ENCODE results near the gene SHISA5.
"Not testable (repeated sequence)": the region's sequence is repeated elsewhere in the genome, so short reads cannot be mapped to it uniquely, and the experiment has no call there.

SHISA5 gene

DNA sequence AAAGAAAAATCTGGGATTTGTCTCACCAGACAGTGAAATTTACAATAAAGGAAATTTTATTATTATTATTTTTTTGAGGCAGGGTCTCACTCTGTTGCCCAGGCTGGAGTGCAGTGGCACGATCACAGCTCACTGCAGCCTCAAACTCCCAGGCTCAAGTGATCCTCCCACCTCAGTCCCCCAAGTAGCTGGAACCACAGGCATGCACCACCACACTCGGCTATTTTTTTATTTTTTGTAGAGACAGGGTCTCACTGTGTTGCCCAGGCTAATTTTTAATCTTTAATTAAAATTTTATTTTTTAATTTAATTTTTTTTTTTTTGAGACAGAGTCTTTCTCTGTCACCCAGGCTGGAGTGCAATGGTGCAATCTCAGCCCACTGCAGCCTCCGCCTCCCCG is 29.9 kb downstream of the SHISA5 start:
- not testable (repeated sequence) for H3K4me3 ChIP-seq (ENCODE audit: low read length); H3K9ac ChIP-seq (ENCODE audit: low read depth, low read length); H3K27me3 ChIP-seq (ENCODE audit: control insufficient read depth, insufficient read depth, low read length); H3K4me2 ChIP-seq (ENCODE audit: low read length); H3K9me3 ChIP-seq (replicated peaks; ENCODE audit: low read length)
- Histone ChIP-seq H3K36me3 (ENCODE audit: insufficient read depth, low read length) (peaks cover 12% of the 10 kb centered on the region), H3K4me1 (ENCODE audit: control insufficient read depth, insufficient read depth, low read length) (peaks cover 24% of the 10 kb centered on the region)

- Histone ChIP-seq H3K4me3 (ENCODE audit: low read length) (peak overlapping the region; percentile 82), H3K4me2 (ENCODE audit: low read length) (peak overlapping the region; percentile 91), H3K4me1 (ENCODE audit: control insufficient read depth, insufficient read depth, low read length) (peaks cover 28% of the 10 kb centered on the region), H3K9me3 (replicated peaks; ENCODE audit: low read length) (no peaks in the 10 kb centered on the region), H3K9ac (ENCODE audit: low read depth, low read length) (peak overlapping the region; percentile 91), H3K27me3 (ENCODE audit: control insufficient read depth, insufficient read depth, low read length) (no peaks in the 10 kb centered on the region), H3K36me3 (ENCODE audit: insufficient read depth, low read length) (peaks cover 14% of the 10 kb centered on the region)
These were observed 30.4 kb downstream of the SHISA5 start for GRCh38 chr3:48473617-48473952.

GRCh38 chr3:48472923-48473616 is 30.9 kb downstream of the SHISA5 start:
- peak overlapping the region; percentile 91 for H3K4me2 ChIP-seq (ENCODE audit: low read length)
- no peaks in the 10 kb centered on the region for H3K27me3 ChIP-seq (ENCODE audit: control insufficient read depth, insufficient read depth, low read length)
- peak overlapping the region; percentile 82 for H3K4me3 ChIP-seq (ENCODE audit: low read length)
- peak overlapping the region; percentile 91 for H3K9ac ChIP-seq (ENCODE audit: low read depth, low read length)
- no peaks in the 10 kb centered on the region for H3K9me3 ChIP-seq (replicated peaks; ENCODE audit: low read length)
- H3K4me1 ChIP-seq (ENCODE audit: control insufficient read depth, insufficient read depth, low read length) = peaks cover 33% of the 10 kb centered on the region
- peaks cover 19% of the 10 kb centered on the region for H3K36me3 ChIP-seq (ENCODE audit: insufficient read depth, low read length)

GRCh38 chr3:48472673-48472922 is 31.4 kb downstream of the SHISA5 start:
- peak overlapping the region; percentile 91 for H3K4me2 ChIP-seq (ENCODE audit: low read length)
- H3K4me3 ChIP-seq (ENCODE audit: low read length) = peak overlapping the region; percentile 82
- H3K36me3 ChIP-seq (ENCODE audit: insufficient read depth, low read length) = peaks cover 24% of the 10 kb centered on the region
- H3K9ac ChIP-seq (ENCODE audit: low read depth, low read length) = peak overlapping the region; percentile 91
- no peaks in the 10 kb centered on the region for H3K27me3 ChIP-seq (ENCODE audit: control insufficient read depth, insufficient read depth, low read length)
- no peaks in the 10 kb centered on the region for H3K9me3 ChIP-seq (replicated peaks; ENCODE audit: low read length)
- H3K4me1 ChIP-seq (ENCODE audit: control insufficient read depth, insufficient read depth, low read length) = peaks cover 38% of the 10 kb centered on the region

DNA sequence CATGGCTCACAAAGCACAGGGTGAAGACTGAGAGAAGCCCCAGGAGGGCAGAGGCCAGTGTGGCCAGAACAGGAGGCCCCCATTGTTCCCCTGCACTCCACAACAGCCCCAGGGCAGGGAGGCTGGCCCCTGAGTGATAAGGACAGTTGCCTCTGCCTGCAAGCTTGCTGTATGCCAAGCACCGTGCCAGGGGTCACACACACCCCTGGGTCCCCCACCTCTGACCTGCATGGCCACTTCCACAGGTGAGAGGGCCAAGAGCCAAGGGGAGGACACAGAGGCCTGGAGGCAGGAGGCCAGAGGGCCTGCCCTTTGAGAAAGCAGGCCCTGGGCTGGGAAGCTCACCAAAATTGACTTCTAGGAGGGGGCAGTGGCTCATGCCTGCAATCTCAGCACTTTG is 33.7 kb downstream of the SHISA5 start:
- Histone ChIP-seq H3K9ac (ENCODE audit: low read depth, low read length) (peak overlapping the region; percentile 28), H3K4me1 (ENCODE audit: control insufficient read depth, insufficient read depth, low read length) (peaks cover 58% of the 10 kb centered on the region), H3K27me3 (ENCODE audit: control insufficient read depth, insufficient read depth, low read length) (no peaks in the 10 kb centered on the region), H3K36me3 (ENCODE audit: insufficient read depth, low read length) (peaks cover 34% of the 10 kb centered on the region), H3K9me3 (replicated peaks; ENCODE audit: low read length) (no peaks in the 10 kb centered on the region), H3K4me2 (ENCODE audit: low read length) (peak overlapping the region; percentile 86), H3K4me3 (ENCODE audit: low read length) (no peak overlapping the region)

- Histone ChIP-seq H3K4me3 (ENCODE audit: low read length) (no peak overlapping the region), H3K9ac (ENCODE audit: low read depth, low read length) (no peak overlapping the region), H3K4me2 (ENCODE audit: low read length) (peak overlapping the region; percentile 86), H3K36me3 (ENCODE audit: insufficient read depth, low read length) (peaks cover 34% of the 10 kb centered on the region), H3K27me3 (ENCODE audit: control insufficient read depth, insufficient read depth, low read length) (no peaks in the 10 kb centered on the region), H3K4me1 (ENCODE audit: control insufficient read depth, insufficient read depth, low read length) (peaks cover 63% of the 10 kb centered on the region), H3K9me3 (replicated peaks; ENCODE audit: low read length) (no peaks in the 10 kb centered on the region)
These were observed 34.7 kb downstream of the SHISA5 start for GRCh38 chr3:48469046-48469915.

DNA sequence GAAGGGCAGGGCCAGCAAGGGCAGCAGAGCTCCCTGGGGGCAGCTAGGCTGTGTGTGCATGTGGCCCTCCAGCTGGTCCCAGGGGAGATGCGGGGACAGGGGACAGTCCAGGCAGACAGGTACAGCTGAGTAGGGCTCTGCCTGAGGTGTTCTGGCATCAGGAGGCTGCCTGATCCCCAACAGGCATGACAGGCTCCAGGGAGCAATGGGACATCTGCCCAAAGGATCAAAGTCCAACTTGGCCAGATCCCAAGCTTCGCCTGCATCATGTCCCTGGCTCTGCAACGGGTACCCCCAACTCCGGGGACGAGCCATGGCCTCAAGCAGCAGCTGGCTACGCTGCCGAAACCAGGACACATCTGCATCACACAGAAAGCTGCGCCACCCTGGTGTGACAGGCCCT is 35.6 kb downstream of the SHISA5 start:
- H3K36me3 ChIP-seq (ENCODE audit: insufficient read depth, low read length) = peaks cover 34% of the 10 kb centered on the region
- H3K9me3 ChIP-seq (replicated peaks; ENCODE audit: low read length) = no peaks in the 10 kb centered on the region
- no peak overlapping the region for H3K9ac ChIP-seq (ENCODE audit: low read depth, low read length)
- H3K27me3 ChIP-seq (ENCODE audit: control insufficient read depth, insufficient read depth, low read length) = no peaks in the 10 kb centered on the region
- peak overlapping the region; percentile 86 for H3K4me2 ChIP-seq (ENCODE audit: low read length)
- no peak overlapping the region for H3K4me3 ChIP-seq (ENCODE audit: low read length)
- H3K4me1 ChIP-seq (ENCODE audit: control insufficient read depth, insufficient read depth, low read length) = peaks cover 61% of the 10 kb centered on the region

DNA sequence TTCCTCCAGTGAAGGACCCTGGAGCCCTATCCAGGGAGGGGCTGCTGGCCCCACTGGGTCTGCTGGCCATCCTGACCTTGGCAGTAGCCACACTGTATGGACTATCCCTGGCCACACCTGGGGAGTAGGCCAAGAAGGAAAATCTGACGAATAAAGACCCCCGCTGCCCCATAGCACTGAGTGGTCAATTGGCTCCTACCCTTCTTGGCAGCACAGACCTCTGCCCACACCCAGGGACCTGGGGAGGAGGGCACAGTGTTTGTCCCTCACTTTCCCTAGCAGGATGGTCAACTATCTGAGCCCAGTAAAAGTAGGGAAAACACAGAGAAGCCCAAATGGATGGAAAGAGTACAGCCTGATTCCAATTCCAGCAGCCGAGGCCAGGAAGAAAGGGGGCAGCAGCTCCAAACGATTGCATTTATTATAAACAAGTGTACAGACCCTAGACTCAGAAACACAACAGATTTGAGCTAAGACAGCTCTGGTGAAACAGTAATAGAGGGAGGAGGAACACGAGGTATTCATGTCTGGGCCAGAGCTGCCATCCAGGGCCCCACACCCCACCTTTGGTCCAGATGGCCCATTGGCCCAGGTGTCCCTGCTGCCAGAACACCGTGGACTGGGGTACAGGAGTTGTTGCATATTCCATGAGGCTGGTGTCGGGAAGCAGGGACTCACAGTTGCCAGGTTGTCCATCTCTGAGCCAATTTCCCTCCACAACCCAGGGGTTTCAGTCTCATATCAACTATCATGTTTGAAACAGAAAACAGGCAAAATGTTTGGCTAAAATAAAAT is 36.3 kb downstream of the SHISA5 start:
- Histone ChIP-seq H3K4me2 (ENCODE audit: low read length) (peak overlapping the region; percentile 86), H3K9ac (ENCODE audit: low read depth, low read length) (peak overlapping the region; percentile 93), H3K27me3 (ENCODE audit: control insufficient read depth, insufficient read depth, low read length) (no peaks in the 10 kb centered on the region), H3K36me3 (ENCODE audit: insufficient read depth, low read length) (peaks cover 39% of the 10 kb centered on the region), H3K4me1 (ENCODE audit: control insufficient read depth, insufficient read depth, low read length) (peaks cover 58% of the 10 kb centered on the region), H3K4me3 (ENCODE audit: low read length) (peak overlapping the region; percentile 68), H3K9me3 (replicated peaks; ENCODE audit: low read length) (no peaks in the 10 kb centered on the region)

DNA sequence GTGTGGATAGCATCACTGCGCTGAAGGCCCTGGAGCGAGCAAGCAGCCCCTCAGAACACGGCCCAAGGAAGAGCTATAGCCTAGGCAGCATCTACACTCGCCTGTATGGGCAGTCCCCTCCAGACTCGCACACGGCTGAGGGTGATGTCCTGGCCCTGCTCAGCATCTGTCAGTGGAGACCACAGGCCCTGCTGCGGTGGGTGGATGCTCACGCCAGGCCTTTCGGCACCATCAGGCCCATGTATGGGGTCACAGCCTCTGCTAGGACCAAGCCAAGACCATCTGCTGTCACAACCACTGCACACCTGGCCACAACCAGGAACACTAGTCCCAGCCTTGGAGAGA is 36.9 kb downstream of the SHISA5 start:
- Histone ChIP-seq H3K4me1 (ENCODE audit: control insufficient read depth, insufficient read depth, low read length) (peaks cover 58% of the 10 kb centered on the region), H3K9me3 (replicated peaks; ENCODE audit: low read length) (no peaks in the 10 kb centered on the region), H3K36me3 (ENCODE audit: insufficient read depth, low read length) (peaks cover 39% of the 10 kb centered on the region), H3K4me3 (ENCODE audit: low read length) (peak overlapping the region; percentile 68), H3K27me3 (ENCODE audit: control insufficient read depth, insufficient read depth, low read length) (no peaks in the 10 kb centered on the region), H3K9ac (ENCODE audit: low read depth, low read length) (peak overlapping the region; percentile 93), H3K4me2 (ENCODE audit: low read length) (peak overlapping the region; percentile 86)

GRCh38 chr3:48466386-48467109 is 37.4 kb downstream of the SHISA5 start:
- H3K4me2 ChIP-seq (ENCODE audit: low read length) = peak overlapping the region; percentile 86
- peaks cover 39% of the 10 kb centered on the region for H3K36me3 ChIP-seq (ENCODE audit: insufficient read depth, low read length)
- peak overlapping the region; percentile 68 for H3K4me3 ChIP-seq (ENCODE audit: low read length)
- no peaks in the 10 kb centered on the region for H3K27me3 ChIP-seq (ENCODE audit: control insufficient read depth, insufficient read depth, low read length)
- H3K9me3 ChIP-seq (replicated peaks; ENCODE audit: low read length) = no peaks in the 10 kb centered on the region
- H3K4me1 ChIP-seq (ENCODE audit: control insufficient read depth, insufficient read depth, low read length) = peaks cover 55% of the 10 kb centered on the region
- peak overlapping the region; percentile 93 for H3K9ac ChIP-seq (ENCODE audit: low read depth, low read length)

All from skeletal muscle satellite cell (primary cell).